HEK293 (cell line): ENCODE measurements around the gene RFK.

Source experiments
- CTCF ChIA-PET: fragments of 350-600 bp; formaldehyde crosslinking; extraction: SDS; loops from one replicate; lab custom pipeline; 2021; ENCODE audit warnings: antibody characterized with exemption; lab: Yijun Ruan, JAX
- POLR2A ChIA-PET: fragments of 300-600 bp; formaldehyde crosslinking; extraction: SDS; loops from one replicate; lab custom pipeline; 2020; ENCODE audit warnings: antibody characterized with exemption, inconsistent platforms; lab: Yijun Ruan, JAX
- H3K27ac ChIP-seq: fragments of 200-500 bp; sonication (Bioruptor generic); 2 replicates; pipeline ENCODE4 v1.5.1; 2014; ENCODE audit warnings: low read depth, low read length, control low read depth, inconsistent platforms; ENCODE audit errors: extremely low read depth
- H3K36me3 ChIP-seq, 2 experiments: fragments of 200-500 bp in 1 of 2; sonication (Bioruptor generic) in 1 of 2; 1 replicate in 1 of 2; 2 replicates in 1 of 2; pipeline ENCODE4 v1.5.1; 2014 to 2017; ENCODE audit warnings: inconsistent platforms in 2 of 2, low read length in 2 of 2; ENCODE audit not compliant: control insufficient read depth in 2 of 2, insufficient read depth in 1 of 2
- H3K4me1 ChIP-seq: fragments of 200-500 bp; sonication (Bioruptor generic); 2 replicates; pipeline ENCODE4 v1.5.1; 2014; ENCODE audit warnings: mild to moderate bottlenecking, low read length, inconsistent platforms; ENCODE audit not compliant: control insufficient read depth, insufficient read depth
- H3K4me3 ChIP-seq: 2 replicates; pipeline ENCODE4 v1.5.1; 2011; ENCODE audit warnings: low read depth, mild to moderate bottlenecking, control low read depth, low read length, moderate library complexity
- H3K9me3 ChIP-seq: fragments of 200-500 bp; sonication (Bioruptor generic); 2 replicates; pipeline ENCODE4 v1.5.1; 2014; ENCODE audit warnings: low read depth, low read length, inconsistent platforms; ENCODE audit not compliant: control insufficient read depth, insufficient read depth
- EGR2 ChIP-seq: fragments of 450-650 bp; formaldehyde crosslinking; IDR thresholded peaks from 2 replicates; pipeline ENCODE4 v1.5.1; 2016; ENCODE audit warnings: low read depth, missing biosample characterization, missing genetic modification characterization
- GLIS2 ChIP-seq: fragments of 450-650 bp; formaldehyde crosslinking; IDR thresholded peaks from 2 replicates; pipeline ENCODE4 v1.5.1; 2016; ENCODE audit warnings: missing biosample characterization, missing genetic modification characterization
- HOXD13 ChIP-seq: sonication (generic); formaldehyde crosslinking; IDR thresholded peaks from 2 replicates; pipeline ENCODE4 v1.8.0; 2022; ENCODE audit warnings: missing genetic modification reagents, borderline replicate concordance
- TRIM28 ChIP-seq: IDR thresholded peaks from 2 replicates; pipeline ENCODE4 v1.6.1; 2011; ENCODE audit warnings: low read length, control low read depth, borderline replicate concordance
- YY2 ChIP-seq: fragments of 450-650 bp; formaldehyde crosslinking; IDR thresholded peaks from 2 replicates; pipeline ENCODE4 v1.5.1; 2016; ENCODE audit warnings: missing biosample characterization, missing genetic modification characterization
- ZBTB1 ChIP-seq: fragments of 450-650 bp; formaldehyde crosslinking; IDR thresholded peaks from 2 replicates; pipeline ENCODE4 v1.5.1; 2016; ENCODE audit warnings: missing biosample characterization, missing genetic modification characterization
- ZBTB20 ChIP-seq: fragments of 450-650 bp; formaldehyde crosslinking; IDR thresholded peaks from 2 replicates; pipeline ENCODE4 v1.5.1; 2016; ENCODE audit warnings: missing biosample characterization, missing genetic modification characterization
- ZBTB49 ChIP-seq: fragments of 450-650 bp; formaldehyde crosslinking; IDR thresholded peaks from 2 replicates; pipeline ENCODE4 v1.5.1; 2016; ENCODE audit warnings: missing biosample characterization, missing genetic modification characterization, low read depth
- ZNF138 ChIP-seq: fragments of 450-650 bp; formaldehyde crosslinking; IDR thresholded peaks from 2 replicates; pipeline ENCODE4 v1.5.1; 2016; ENCODE audit warnings: missing biosample characterization, missing genetic modification characterization, borderline replicate concordance
- ZNF157 ChIP-seq: fragments of 450-650 bp; formaldehyde crosslinking; IDR thresholded peaks from 2 replicates; pipeline ENCODE4 v1.5.1; 2016; ENCODE audit warnings: missing biosample characterization, missing genetic modification characterization
- ZNF184 ChIP-seq: fragments of 450-650 bp; IDR thresholded peaks from 2 replicates; pipeline ENCODE4 v1.5.1; 2018; ENCODE audit warnings: missing biosample characterization, mild to moderate bottlenecking, missing genetic modification characterization
- ZNF214 ChIP-seq: fragments of 450-650 bp; formaldehyde crosslinking; IDR thresholded peaks from 2 replicates; pipeline ENCODE4 v1.5.1; 2017; ENCODE audit warnings: missing biosample characterization, mild to moderate bottlenecking, missing genetic modification characterization, borderline replicate concordance
- ZNF341 ChIP-seq: fragments of 450-650 bp; formaldehyde crosslinking; IDR thresholded peaks from 2 replicates; pipeline ENCODE4; 2016; ENCODE audit warnings: low read depth, missing biosample characterization, missing genetic modification characterization
- ZNF362 ChIP-seq: fragments of 450-650 bp; formaldehyde crosslinking; IDR thresholded peaks from 2 replicates; pipeline ENCODE4 v1.5.1; 2016; ENCODE audit warnings: missing biosample characterization, missing genetic modification characterization
- ZNF398 ChIP-seq: fragments of 450-650 bp; formaldehyde crosslinking; IDR thresholded peaks from 2 replicates; pipeline ENCODE4 v1.5.1; 2017; ENCODE audit warnings: missing biosample characterization, missing genetic modification characterization
- ZNF433 ChIP-seq: fragments of 450-650 bp; formaldehyde crosslinking; IDR thresholded peaks from 2 replicates; pipeline ENCODE4 v1.5.1; 2016; ENCODE audit warnings: missing biosample characterization, missing genetic modification characterization, low read depth
- ZNF473 ChIP-seq: fragments of 450-650 bp; formaldehyde crosslinking; IDR thresholded peaks from 2 replicates; pipeline ENCODE4 v1.5.1; 2017; ENCODE audit warnings: missing biosample characterization, missing genetic modification characterization
- ZNF48 ChIP-seq: fragments of 450-650 bp; formaldehyde crosslinking; IDR thresholded peaks from 2 replicates; pipeline ENCODE4 v1.5.1; 2016; ENCODE audit warnings: missing biosample characterization, missing genetic modification characterization
- ZNF548 ChIP-seq: fragments of 450-650 bp; formaldehyde crosslinking; IDR thresholded peaks from 2 replicates; pipeline ENCODE4 v1.5.1; 2016; ENCODE audit warnings: missing biosample characterization, missing genetic modification characterization
- ZNF571 ChIP-seq: fragments of 450-650 bp; formaldehyde crosslinking; IDR thresholded peaks from 2 replicates; pipeline ENCODE4 v1.5.0; 2017; ENCODE audit warnings: missing biosample characterization, missing genetic modification characterization
- ZNF677 ChIP-seq: fragments of 450-650 bp; IDR thresholded peaks from 2 replicates; pipeline ENCODE4 v1.5.0; 2018; ENCODE audit warnings: missing biosample characterization, mild to moderate bottlenecking, missing genetic modification characterization, moderate library complexity
- ZNF768 ChIP-seq: fragments of 450-650 bp; formaldehyde crosslinking; IDR thresholded peaks from 2 replicates; pipeline ENCODE4 v1.5.1; 2018; ENCODE audit warnings: missing biosample characterization, mild to moderate bottlenecking, missing genetic modification characterization
- ZNF777 ChIP-seq: fragments of 450-650 bp; formaldehyde crosslinking; IDR thresholded peaks from 2 replicates; pipeline ENCODE4 v1.5.1; 2017; ENCODE audit warnings: missing biosample characterization, missing genetic modification characterization, borderline replicate concordance
- ZNF830 ChIP-seq: fragments of 450-650 bp; IDR thresholded peaks from 2 replicates; pipeline ENCODE4 v1.5.0; 2018; ENCODE audit warnings: missing biosample characterization, missing genetic modification characterization, low read depth, mild to moderate bottlenecking, moderate library complexity
- ZNF837 ChIP-seq: fragments of 450-650 bp; formaldehyde crosslinking; IDR thresholded peaks from 2 replicates; pipeline ENCODE4 v1.5.1; 2016; ENCODE audit warnings: missing biosample characterization, missing genetic modification characterization
- ZSCAN23 ChIP-seq: fragments of 450-650 bp; formaldehyde crosslinking; IDR thresholded peaks from 2 replicates; pipeline ENCODE4 v1.5.1; 2016; ENCODE audit warnings: missing biosample characterization, missing genetic modification characterization
- ZSCAN5A ChIP-seq: fragments of 450-650 bp; formaldehyde crosslinking; IDR thresholded peaks from 2 replicates; pipeline ENCODE4 v1.5.1; 2016; ENCODE audit warnings: missing biosample characterization, missing genetic modification characterization
- ZXDB ChIP-seq: fragments of 450-650 bp; formaldehyde crosslinking; IDR thresholded peaks from 2 replicates; pipeline ENCODE4 v1.5.1; 2016; ENCODE audit warnings: missing biosample characterization, missing genetic modification characterization

RFK gene

GRCh38 chr9:76433836-76434235 is 39.6 kb upstream of the RFK start:
- Histone ChIP-seq H3K27ac (no peak overlapping the region), H3K4me1 (no peaks in the 10 kb centered on the region)
- no peak for TF ChIP-seq ZNF341
- TF ChIP-seq ZNF433 (tag by site-specific recombination) = no peak
- no peak for TF ChIP-seq ZNF837
- TF ChIP-seq ZNF830 (tag by site-specific recombination) = no peak
- TF ChIP-seq ZNF473 (tag by site-specific recombination) = no peak
- no peak for TF ChIP-seq EGR2 (tag by site-specific recombination)
- no peak for TF ChIP-seq ZNF571 (tag by site-specific recombination)
- TF ChIP-seq ZBTB1 = no peak
- TF ChIP-seq ZXDB (tag by site-specific recombination) = no peak
- no peak for TF ChIP-seq ZNF548 (tag by site-specific recombination)
- TF ChIP-seq ZNF157 (tag by site-specific recombination) = no peak
- TF ChIP-seq, all 188 proteins: peak for 0
- Histone ChIP-seq H3K9me3 (no peaks in the 10 kb centered on the region), H3K36me3 (no peaks in the 10 kb centered on the region), H3K4me3 (no peak overlapping the region)
- CTCF ChIA-PET = interaction anchor here (1.2 to 4.1 kb wide), 2 partner anchors 14 to 270 kb away, joined by 3 to 16 read pairs; no protein-coding TSS in a partner anchor
- POLR2A ChIA-PET = no interaction called here

GRCh38 chr9:76433406-76433805 is 39.2 kb upstream of the RFK start:
- ChIA-PET CTCF (interaction anchor here (1.2 to 4.1 kb wide), 2 partner anchors 13 to 271 kb away, joined by 3 to 16 read pairs; no protein-coding TSS in a partner anchor), POLR2A (no interaction called here)
- no peak overlapping the region for H3K27ac ChIP-seq
- H3K4me1 ChIP-seq = no peaks in the 10 kb centered on the region
- H3K36me3 ChIP-seq = no peaks in the 10 kb centered on the region
- no peaks in the 10 kb centered on the region for H3K9me3 ChIP-seq
- TF ChIP-seq ZNF184 (no peak), HOXD13 (no peak), ZNF548 (tag by site-specific recombination) (no peak), ZNF768 (tag by site-specific recombination) (no peak), ZBTB49 (no peak), YY2 (tag by site-specific recombination) (no peak), ZNF473 (tag by site-specific recombination) (no peak), ZNF571 (tag by site-specific recombination) (no peak), ZNF48 (tag by site-specific recombination) (no peak)
- H3K4me3 ChIP-seq = no peak overlapping the region

GRCh38 chr9:76431601-76432000 is 37.4 kb upstream of the RFK start:
- H3K9me3 ChIP-seq = no peaks in the 10 kb centered on the region
- H3K36me3 ChIP-seq = no peaks in the 10 kb centered on the region
- ChIA-PET POLR2A (no interaction called here), CTCF (interaction anchor here (1.0 to 4.1 kb wide), 2 partner anchors 12 to 18 kb away, joined by 3 to 16 read pairs; no protein-coding TSS in a partner anchor)
- H3K4me3 ChIP-seq = no peak overlapping the region
- no peak overlapping the region for H3K27ac ChIP-seq
- no peaks in the 10 kb centered on the region for H3K4me1 ChIP-seq
- TF ChIP-seq GLIS2 (tag by site-specific recombination) = no peak
- no peak for TF ChIP-seq ZNF398 (tag by site-specific recombination)
- TF ChIP-seq ZNF362 (tag by site-specific recombination) = no peak
- no peak for TF ChIP-seq ZNF138 (tag by site-specific recombination)
- no peak for TF ChIP-seq ZSCAN23 (tag by site-specific recombination)
- no peak for TF ChIP-seq TRIM28
- TF ChIP-seq ZBTB20 = no peak
- no peak for TF ChIP-seq ZSCAN5A (tag by site-specific recombination)
- no peak for TF ChIP-seq ZNF214
- TF ChIP-seq ZNF777 (tag by site-specific recombination) = no peak
- no peak for TF ChIP-seq ZNF677 (tag by site-specific recombination)
